ENCODE measurements around the gene ZNF445.
"Not testable (repeated sequence)": the region's sequence is repeated elsewhere in the genome, so short reads cannot be mapped to it uniquely, and the experiment has no call there.

ZNF445 gene

DNA sequence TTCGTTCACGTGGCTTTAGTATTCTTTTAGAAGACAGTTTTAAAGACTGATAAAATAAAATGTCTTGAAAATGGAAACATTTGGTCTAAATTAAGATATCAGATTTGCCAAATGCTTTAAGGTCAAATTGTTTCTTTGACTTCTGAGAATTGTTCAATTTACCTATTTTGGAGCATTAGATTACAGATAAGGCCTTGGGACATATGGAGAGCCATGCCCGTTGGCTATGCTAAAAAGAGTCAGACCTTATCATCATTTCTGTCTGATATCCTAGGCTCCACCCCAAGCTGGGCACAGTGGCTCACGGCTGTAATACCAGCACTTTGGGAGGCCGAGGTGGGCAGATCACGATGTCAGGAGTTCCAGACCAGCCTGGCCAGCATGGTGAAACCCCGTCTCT lies 13.0 kb downstream of the ZNF445 start:
- ATAC-seq, result no peak
- no peak for TF ChIP-seq ISL1 (CRISPR knock-in tag; IDR thresholded peaks at IDR 0.05)
- no peak for TF ChIP-seq ESRRG (CRISPR knock-in tag; IDR thresholded peaks at IDR 0.05)
- no peak for TF ChIP-seq ZNF70 (CRISPR knock-in tag; IDR thresholded peaks at IDR 0.05)
- no peak for TF ChIP-seq PATZ1 (CRISPR knock-in tag; IDR thresholded peaks at IDR 0.05; ENCODE audit: borderline replicate concordance)
- TF ChIP-seq POU6F1 (CRISPR knock-in tag; IDR thresholded peaks at IDR 0.05; ENCODE audit: borderline replicate concordance, low read depth), result no peak
- no peak for TF ChIP-seq OSR1 (CRISPR knock-in tag; IDR thresholded peaks at IDR 0.05)
- no peak for TF ChIP-seq ARNTL (CRISPR knock-in tag; IDR thresholded peaks at IDR 0.05; ENCODE audit: borderline replicate concordance, low read depth)
- no peak for TF ChIP-seq ZC3H10 (CRISPR knock-in tag; IDR thresholded peaks at IDR 0.05)
- TF ChIP-seq TOX (CRISPR knock-in tag; IDR thresholded peaks at IDR 0.05; ENCODE audit: borderline replicate concordance), result no peak
- no peak for TF ChIP-seq ZFP3 (CRISPR knock-in tag; IDR thresholded peaks at IDR 0.05)

- not testable (repeated sequence) for ATAC-seq
Measured at GRCh38 chr3:44460050-44460449, 17.4 kb downstream of the ZNF445 start.

DNA sequence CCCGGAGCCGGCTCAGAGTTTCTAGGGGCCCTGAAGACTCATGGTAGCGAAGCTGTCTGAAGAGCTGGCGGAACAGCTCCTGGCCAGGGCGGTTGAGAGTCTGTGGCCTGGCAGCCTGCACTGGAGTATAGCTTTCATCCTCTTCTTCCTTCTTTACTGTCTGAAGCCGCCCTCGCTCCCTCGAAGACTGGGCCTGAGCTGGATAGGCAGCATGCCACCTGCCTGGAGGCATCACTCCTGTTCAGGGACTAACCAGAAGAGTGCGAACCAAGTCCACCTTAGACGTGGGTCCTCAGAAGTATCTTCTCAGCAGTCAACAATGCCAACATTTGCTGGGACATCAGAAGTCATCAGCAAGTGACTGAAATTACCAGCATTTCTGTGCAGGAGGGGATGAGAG lies 22.2 kb downstream of the ZNF445 start:
- TF ChIP-seq ISL1 (CRISPR knock-in tag; IDR thresholded peaks at IDR 0.05), result no peak
- TF ChIP-seq ZC3H10 (CRISPR knock-in tag; IDR thresholded peaks at IDR 0.05), result no peak
- TF ChIP-seq OSR1 (CRISPR knock-in tag; IDR thresholded peaks at IDR 0.05), result no peak
- no peak for TF ChIP-seq PATZ1 (CRISPR knock-in tag; IDR thresholded peaks at IDR 0.05; ENCODE audit: borderline replicate concordance)
- TF ChIP-seq ZFP30 (CRISPR knock-in tag; IDR thresholded peaks at IDR 0.05), result no peak
- no peak for ATAC-seq

DNA sequence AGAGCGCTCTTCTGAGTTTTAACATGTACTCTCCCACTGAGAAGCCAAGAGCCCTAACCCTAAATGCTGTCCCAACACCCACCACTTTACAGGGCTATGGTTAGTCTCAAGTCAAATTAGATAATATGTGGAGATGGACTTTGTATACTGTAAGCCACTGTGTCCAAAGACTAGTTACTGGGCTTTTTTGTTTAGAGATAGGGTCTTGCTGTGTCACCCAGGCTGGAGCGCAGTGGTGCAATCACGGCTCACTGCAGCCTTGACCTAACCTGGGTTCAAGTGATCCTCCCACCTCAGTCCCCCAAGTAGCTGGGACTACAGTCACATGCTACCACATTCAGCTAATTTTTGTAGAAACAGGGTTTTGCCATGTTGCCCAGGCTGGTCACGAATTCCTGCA lies 23.2 kb downstream of the ZNF445 start:
- no peak for ATAC-seq

More for the DNA sequence above, 23.2 kb downstream of the ZNF445 start:
- TF ChIP-seq PATZ1 (CRISPR knock-in tag; IDR thresholded peaks at IDR 0.05; ENCODE audit: borderline replicate concordance) (no peak), ARNTL (CRISPR knock-in tag; IDR thresholded peaks at IDR 0.05; ENCODE audit: borderline replicate concordance, low read depth) (no peak), TCF4 (CRISPR knock-in tag; IDR thresholded peaks at IDR 0.05; ENCODE audit: borderline replicate concordance) (no peak), RARB (CRISPR knock-in tag; IDR thresholded peaks at IDR 0.05) (no peak), ZNF70 (CRISPR knock-in tag; IDR thresholded peaks at IDR 0.05) (no peak), TOX (CRISPR knock-in tag; IDR thresholded peaks at IDR 0.05; ENCODE audit: borderline replicate concordance) (no peak), ZC3H10 (CRISPR knock-in tag; IDR thresholded peaks at IDR 0.05) (no peak), CSDC2 (CRISPR knock-in tag; IDR thresholded peaks at IDR 0.05) (no peak), POU6F1 (CRISPR knock-in tag; IDR thresholded peaks at IDR 0.05; ENCODE audit: borderline replicate concordance, low read depth) (no peak), CSRNP3 (CRISPR knock-in tag; IDR thresholded peaks at IDR 0.05) (no peak), ISL1 (CRISPR knock-in tag; IDR thresholded peaks at IDR 0.05) (no peak), ZNF565 (CRISPR knock-in tag; conservative IDR thresholded peaks at IDR 0.05; ENCODE audit: low read depth) (no peak), ZFP3 (CRISPR knock-in tag; IDR thresholded peaks at IDR 0.05) (no peak), ZNF8 (CRISPR knock-in tag; IDR thresholded peaks at IDR 0.05) (no peak), GLIS3 (CRISPR knock-in tag; IDR thresholded peaks at IDR 0.05) (no peak), OSR1 (CRISPR knock-in tag; IDR thresholded peaks at IDR 0.05) (no peak)
- TF ChIP-seq, protein P1, sequence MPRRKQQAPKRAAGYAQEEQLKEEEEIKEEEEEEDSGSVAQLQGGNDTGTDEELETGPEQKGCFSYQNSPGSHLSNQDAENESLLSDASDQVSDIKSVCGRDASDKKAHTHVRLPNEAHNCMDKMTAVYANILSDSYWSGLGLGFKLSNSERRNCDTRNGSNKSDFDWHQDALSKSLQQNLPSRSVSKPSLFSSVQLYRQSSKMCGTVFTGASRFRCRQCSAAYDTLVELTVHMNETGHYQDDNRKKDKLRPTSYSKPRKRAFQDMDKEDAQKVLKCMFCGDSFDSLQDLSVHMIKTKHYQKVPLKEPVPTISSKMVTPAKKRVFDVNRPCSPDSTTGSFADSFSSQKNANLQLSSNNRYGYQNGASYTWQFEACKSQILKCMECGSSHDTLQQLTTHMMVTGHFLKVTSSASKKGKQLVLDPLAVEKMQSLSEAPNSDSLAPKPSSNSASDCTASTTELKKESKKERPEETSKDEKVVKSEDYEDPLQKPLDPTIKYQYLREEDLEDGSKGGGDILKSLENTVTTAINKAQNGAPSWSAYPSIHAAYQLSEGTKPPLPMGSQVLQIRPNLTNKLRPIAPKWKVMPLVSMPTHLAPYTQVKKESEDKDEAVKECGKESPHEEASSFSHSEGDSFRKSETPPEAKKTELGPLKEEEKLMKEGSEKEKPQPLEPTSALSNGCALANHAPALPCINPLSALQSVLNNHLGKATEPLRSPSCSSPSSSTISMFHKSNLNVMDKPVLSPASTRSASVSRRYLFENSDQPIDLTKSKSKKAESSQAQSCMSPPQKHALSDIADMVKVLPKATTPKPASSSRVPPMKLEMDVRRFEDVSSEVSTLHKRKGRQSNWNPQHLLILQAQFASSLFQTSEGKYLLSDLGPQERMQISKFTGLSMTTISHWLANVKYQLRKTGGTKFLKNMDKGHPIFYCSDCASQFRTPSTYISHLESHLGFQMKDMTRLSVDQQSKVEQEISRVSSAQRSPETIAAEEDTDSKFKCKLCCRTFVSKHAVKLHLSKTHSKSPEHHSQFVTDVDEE (CRISPR knock-in tag; IDR thresholded peaks at IDR 0.05), result no peak
